GM21737 (cell line): Measurements from ENCODE around the gene ARMCX6.
"Not testable (repeated sequence)": the region's sequence is repeated elsewhere in the genome, so short reads cannot be mapped to it uniquely, and the experiment has no call there.

Source experiments
- ATAC-seq: cut with Tn5 transposase; IDR thresholded peaks from one replicate; pipeline ENCODE4 v1.9.1; 2021; ENCODE audit warnings: mild to moderate bottlenecking, moderate library complexity; ENCODE audit not compliant: unreplicated experiment

Gene ARMCX6

DNA sequence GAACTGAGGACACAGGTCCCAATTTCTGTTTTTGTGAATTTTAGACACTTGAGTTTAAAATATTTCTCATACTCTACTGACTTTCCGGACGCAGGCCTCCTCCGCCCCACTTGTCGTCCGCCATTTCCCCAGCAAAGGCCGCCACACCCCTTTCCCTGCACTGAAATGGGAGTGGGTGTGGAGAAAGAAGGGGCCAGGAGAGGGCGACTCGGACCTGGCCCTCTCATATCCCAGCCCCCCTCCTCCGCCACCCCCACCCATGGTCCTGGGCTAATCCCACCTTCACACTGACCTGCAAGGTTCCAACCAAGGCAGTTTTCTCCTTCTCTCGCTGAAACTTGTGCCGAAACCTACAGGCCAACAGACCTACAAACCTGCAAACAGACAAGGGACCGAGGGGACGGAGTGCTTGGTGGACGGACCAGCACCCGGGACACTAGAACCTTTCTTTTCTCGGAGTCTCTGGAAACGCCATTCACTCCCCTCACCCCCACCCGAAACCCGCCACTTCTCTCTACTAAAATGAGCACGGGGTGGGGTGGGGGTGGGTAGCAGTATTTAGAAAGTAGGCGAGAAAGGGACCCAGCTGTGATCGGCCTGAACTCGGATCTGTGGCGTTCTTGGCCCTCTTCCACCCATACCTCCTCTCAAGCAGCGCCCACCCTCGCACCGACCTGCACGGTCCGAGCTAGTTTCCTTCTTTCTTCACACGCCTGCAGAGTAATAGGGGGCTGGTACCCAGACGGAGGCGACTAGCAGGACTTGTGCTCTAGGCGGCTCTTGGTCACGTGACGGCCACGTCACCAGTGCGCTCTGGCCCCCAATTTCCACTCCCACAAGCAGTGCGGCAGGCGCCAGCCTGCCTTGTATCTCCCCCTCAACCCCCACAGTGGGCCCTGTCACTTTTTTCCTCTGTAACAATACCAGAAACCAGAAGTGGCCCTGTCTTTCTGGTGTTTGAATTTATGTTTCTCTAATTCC is at the start of gene ARMCX6:
ARMCX6 (minus strand) TSS at position 790 of the 981 bp plus-strand sequence. CDS start 1,380 bp downstream, outside the sequence.
- ATAC-seq = peak; percentile 87

DNA sequence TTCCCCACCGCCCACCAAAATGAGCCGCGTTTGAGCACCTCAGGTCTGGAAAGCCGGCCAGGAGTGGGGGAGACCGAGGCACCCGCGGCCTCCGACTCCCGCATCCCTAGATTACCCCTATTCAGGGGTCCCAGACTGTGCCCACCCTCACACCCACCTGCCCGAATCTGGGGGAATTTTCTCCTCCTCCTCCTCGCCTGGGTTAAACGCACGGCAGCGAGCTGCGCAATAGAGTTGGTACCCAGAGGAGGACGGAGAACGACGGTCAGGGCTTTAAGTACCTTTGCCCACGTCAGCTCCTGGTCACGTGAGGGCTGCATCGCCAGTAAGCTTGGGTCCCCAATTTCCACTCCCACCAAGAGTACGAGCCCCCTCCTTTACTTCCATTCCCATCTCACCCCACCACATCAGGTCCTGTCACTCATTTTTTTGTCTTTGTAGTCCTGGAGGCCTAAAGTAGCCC is 41.8 kb upstream of the ARMCX6 start, which contains the start of gene ARMCX2:
ARMCX2 (minus strand) TSS at position 250 of the 463 bp plus-strand sequence. CDS start 2,262 bp downstream, outside the sequence.
- ATAC-seq = no peak

DNA sequence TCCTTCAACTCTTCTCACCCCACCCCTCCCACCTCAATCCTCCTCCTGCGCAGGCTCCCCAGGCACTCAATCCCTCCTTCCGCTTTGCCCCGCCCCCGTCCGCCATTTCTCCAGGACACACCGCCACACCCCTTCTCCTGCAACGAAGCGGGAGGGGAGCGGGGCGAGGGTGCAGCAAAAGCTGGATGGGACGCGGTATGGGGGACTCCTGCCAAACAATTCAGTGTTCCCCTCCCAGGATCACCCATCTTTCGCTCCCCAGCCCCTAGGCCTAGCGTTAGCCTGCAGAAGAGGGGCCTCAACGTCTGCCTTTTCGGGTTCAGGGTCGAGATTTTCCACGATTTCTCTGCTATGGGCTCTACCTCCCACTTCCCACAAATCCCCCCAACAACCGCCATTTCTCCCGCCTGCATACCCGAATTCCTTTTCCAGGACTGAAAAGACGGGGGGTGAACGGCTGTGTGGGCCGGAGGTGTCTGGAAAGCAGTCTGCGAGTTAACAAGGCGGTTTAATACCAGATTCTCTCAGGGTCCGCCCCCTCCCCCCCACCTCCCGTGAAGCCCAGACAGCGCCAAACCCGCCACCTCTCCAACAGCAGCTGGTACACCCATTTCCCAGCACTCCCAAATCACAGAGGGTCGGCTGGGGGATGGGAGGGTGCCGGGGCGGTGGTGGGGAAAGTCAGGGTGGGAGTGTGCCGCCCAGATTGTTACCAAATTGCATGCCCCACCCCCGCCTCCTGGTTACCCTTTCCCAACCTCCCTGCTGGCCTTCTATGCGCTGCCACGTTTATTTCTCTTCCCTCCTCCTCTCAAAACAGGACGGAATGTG is 41.1 kb upstream of the ARMCX6 start:
- ATAC-seq = no peak

DNA sequence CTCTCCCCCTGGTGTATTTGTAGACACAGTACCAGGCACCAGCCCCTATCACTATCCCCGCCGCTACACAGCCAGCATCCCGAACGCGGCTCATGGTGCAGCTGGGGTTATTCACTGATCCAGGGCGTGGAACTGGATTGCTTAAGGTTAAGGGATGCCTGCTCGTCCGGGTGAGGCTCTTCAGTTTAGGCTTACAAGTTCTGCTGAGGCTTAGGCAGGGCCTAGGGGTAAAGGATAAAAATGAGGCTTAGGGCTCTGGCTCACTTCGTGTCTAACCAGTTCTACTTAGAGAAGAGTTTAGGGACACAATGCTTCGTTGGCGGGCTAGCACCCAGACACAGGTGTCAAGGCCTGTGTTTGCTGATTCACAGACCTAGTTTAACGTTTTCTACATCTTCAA is 39.7 kb upstream of the ARMCX6 start:
- no peak for ATAC-seq

DNA sequence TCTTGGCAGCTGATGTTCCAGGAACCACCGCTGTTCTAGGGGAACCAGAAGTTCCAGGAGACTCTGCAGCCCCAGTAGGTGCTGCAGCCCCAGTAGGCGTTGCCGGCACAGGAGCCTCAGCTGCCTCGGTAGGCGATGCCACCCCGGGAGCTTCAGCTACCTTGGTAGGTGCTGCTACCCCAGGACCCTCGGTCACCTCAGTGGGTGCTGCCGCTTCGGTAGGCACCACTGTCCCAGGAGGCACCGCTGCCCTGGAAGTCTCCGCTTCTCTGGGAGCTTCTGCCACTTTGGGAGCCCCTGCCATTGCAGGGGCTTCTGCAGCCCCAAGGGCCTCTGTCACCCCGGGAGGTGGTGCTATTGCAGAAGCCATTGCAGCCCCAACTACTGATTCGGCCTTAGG is 39.0 kb upstream of the ARMCX6 start:
- no peak for ATAC-seq

DNA sequence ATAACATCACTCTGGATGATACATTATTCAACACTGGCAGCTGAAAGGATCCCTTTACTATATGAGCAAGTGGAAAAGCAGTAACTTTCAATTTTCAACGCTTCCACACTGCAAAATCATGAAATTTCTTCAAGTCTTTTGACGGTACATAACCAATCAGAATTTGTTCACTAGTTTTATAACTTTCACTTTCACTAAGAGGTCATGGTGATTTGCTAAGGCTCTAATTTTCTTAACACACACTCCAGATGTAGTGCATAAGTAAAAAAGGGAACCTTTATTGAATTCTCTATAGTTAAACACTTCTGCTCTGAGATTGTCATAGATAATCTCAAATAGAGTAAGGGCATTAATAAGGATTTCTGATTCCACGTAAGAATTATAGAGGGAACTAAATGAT is 37.7 kb upstream of the ARMCX6 start:
- no peak for ATAC-seq

DNA sequence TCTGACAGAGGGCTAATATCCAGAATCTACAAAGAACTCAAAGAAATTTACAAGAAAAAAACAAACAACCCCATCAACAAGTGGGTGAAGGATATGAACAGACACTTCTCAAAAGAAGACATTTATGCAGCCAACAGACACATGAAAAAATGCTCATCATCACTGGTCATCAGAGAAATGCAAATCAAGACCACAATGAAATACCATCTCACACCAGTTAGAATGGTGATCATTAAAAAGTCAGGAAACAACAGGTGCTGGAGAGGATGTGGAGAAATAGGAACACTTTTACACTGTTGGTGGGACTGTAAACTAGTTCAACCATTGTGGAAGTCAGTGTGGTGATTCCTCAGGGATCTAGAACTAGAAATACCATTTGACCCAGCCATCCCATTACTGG is 29.9 kb upstream of the ARMCX6 start:
- not testable (repeated sequence) for ATAC-seq

DNA sequence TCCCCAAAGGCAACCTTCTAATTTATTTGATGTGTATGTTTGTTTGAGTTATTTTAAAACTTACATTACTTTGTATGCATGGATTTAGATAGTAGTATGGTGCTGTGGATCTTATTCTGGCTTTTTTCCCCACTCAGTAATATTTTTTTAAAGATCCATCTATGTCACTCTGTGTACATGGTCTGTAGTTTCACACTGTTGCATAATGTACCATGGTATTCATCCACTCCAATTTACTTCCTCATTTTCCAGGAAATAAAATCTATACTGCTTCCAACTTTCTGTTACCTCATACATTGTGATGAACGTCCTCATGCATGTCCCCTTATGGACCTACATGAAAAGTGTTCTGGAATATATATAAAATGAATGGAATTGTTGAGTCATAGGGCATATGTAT is 24.3 kb upstream of the ARMCX6 start:
- no peak for ATAC-seq

DNA sequence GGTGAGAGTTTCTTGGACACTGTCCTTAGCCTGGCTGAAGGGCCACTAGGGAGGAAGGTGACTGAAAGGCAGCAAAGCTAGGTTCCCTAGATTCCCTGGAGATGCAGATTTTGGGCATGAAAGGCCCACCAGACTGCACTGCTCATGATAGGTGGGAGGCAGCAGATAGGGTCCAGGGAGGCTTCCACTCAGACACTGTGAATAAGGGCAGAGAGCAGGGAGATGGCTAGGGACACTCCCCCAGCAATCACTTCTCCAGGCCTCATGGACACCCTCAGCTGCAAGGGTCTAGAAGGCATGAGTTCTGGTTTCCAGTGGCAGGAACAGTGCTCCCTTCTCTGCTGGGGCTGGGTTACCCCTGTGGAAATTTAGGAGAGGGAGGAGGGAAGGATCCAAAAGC is 21.8 kb upstream of the ARMCX6 start:
- ATAC-seq = no peak

DNA sequence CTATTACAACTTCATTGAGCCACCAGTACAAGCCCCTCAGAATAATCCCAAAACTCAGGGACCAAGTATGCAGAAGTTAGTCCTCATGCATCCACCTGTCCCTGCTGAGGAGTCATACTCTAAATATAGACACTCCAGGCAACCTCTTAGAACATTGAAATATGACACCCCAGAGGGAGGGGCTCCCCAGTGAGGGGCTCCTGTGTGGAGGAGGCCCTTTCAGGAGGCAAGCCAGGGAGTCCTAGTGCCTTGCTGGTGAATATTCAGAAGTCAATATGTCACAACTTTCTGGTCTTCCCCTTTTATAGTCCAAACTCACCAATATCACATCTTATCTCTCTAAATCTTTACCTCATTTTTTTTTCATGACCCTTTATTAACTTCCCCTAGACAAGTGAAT is 1.6 kb upstream of the ARMCX6 start:
- ATAC-seq = no peak

DNA sequence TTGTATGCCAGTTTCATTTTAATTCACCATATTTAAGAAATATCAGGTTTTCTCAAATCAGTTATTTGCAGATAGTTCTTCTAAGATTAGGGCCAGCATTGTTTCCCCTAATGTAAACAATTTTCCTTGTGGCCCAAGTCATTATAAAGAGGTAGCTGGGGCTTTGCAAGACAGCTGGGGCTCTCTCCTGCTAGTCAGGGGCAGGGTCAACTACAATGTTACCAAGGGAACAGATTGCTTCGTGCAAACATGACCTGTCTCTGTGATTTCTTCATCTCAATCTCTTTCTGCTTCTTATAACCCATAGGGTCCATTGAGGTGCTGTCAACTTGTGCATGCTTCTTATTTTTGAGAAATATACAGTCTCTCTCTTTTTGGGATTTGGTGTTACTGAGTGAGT is 12.1 kb downstream of the ARMCX6 start:
- no peak for ATAC-seq

DNA sequence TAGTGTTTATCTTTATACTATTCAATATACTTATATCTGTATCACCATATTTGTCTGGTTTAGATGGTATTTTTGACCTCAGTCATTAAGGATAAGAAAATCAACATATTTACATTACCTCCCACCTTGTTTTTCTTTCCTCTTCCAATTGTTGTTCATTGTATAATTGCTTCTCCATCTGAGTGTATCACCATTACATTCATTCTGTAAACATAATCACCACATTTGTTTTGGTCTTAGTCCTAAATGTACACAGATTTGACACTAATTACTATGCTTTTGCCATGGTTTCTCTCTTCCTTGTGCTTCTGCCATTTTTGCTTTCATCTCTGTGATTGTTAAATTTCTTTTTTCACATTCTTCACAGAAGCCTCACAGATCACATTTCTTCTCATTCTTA is 12.7 kb downstream of the ARMCX6 start:
- ATAC-seq = no peak

DNA sequence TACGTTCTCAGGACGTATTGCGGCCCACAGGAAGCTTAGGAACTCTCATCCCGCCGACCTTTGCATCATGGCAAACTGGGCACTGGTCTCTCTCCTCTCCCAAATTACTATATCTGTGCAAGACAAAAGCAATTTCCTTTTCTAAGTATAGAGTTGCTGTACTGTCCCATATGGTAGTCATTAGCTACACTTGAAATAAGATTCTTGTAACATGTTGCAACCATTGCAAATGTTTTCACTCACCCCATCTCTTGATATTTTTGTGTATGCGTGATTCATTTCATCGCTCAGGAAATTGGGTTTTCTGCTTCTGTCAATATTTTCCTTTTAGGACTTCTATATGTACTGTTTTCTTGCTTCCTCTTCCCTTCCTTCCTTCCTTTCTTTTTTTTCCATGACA is 15.7 kb downstream of the ARMCX6 start:
- no peak for ATAC-seq

DNA sequence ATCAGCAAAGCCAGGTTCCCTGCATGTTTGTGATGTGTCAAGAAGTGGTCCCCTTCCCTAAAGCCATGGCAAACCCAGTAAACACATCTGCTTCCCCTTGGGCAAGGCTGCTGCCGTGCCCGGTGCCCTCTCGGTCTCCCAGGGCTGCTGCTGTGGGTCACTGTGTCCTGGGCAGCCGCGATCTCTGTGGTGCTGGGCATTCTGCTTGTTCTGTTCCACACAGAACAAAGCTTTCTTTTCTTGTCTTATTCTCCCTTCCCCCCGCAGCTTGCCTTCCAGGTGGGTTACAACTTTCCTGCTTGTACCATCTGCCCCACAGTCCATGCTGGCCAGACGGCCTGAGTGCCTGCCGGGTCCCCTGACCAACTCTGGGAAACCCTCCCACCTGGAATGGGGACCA is 18.2 kb downstream of the ARMCX6 start:
- ATAC-seq = not testable (repeated sequence)

DNA sequence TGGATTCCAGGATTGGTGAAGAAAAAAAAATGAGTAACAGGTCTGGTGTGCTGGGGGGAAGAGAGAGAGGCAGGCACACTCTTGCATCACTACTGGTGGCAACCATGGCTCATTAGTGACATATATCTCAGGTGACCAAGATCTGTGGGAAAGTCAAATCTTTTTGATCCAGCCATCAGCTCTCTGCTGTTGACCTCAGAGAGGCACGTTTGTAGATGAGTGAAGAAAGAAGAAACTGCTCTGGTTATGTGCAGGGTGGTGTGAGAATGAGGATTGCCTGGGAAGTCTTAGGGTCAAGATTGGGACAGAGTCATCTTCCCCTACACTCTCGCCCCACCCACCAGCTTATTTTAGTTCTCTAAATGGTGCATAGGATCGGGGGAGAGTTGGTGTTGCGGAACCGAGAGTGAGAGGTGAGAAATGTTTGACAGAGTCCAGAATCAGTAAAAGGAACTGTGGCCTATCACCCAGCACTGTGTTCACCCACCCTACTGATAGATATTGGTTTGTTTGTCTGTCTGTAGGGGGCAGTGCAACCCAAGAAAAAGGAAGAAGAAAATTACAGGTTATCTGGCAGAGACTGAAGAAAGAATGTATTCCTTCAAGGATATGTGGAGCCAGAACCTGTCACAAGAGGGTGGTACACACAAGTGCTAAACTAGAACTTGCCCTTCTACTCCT is 21.9 kb downstream of the ARMCX6 start:
- peak; percentile 98 for ATAC-seq
